NCI-H2107 (cell line): Measurements from ENCODE around the gene SLC36A1.
"Not testable (repeated sequence)": the region's sequence is repeated elsewhere in the genome, so short reads cannot be mapped to it uniquely, and the experiment has no call there.

ENCODE experiments used
- DNase-seq: peaks from one replicate; lab custom pipeline; 2025; lab: John Stamatoyannopoulos, UW

SLC36A1 gene

GRCh38 chr5:151447174-151448037 lies at the start of gene SLC36A1:
TSS of gene SLC36A1 (plus strand) at chr5:151447603. CDS start at chr5:151458793, 11,190 bp downstream.
- DNase-seq = peak; percentile 72

- DNase-seq = no peak
These were observed 41.9 kb upstream of the SLC36A1 start for GRCh38 chr5:151405334-151406160.

GRCh38 chr5:151406322-151406947 lies 41.0 kb upstream of the SLC36A1 start:
- no peak for DNase-seq

GRCh38 chr5:151408591-151409230 lies 38.7 kb upstream of the SLC36A1 start:
- no peak for DNase-seq

- DNase-seq = peak; percentile 1
These were observed 33.6 kb upstream of the SLC36A1 start for GRCh38 chr5:151413800-151414199.

GRCh38 chr5:151414536-151414935 lies 32.9 kb upstream of the SLC36A1 start:
- no peak for DNase-seq

- DNase-seq = no peak
These were observed 29.7 kb upstream of the SLC36A1 start for GRCh38 chr5:151417712-151418111.

GRCh38 chr5:151420127-151420526 lies 27.3 kb upstream of the SLC36A1 start:
- DNase-seq = no peak

GRCh38 chr5:151424892-151425523 lies 22.4 kb upstream of the SLC36A1 start:
- no peak for DNase-seq

GRCh38 chr5:151426347-151426746 lies 21.1 kb upstream of the SLC36A1 start:
- not testable (repeated sequence) for DNase-seq

- DNase-seq = no peak
These were observed 20.1 kb upstream of the SLC36A1 start for GRCh38 chr5:151427258-151427657.

GRCh38 chr5:151430731-151431130 lies 16.7 kb upstream of the SLC36A1 start:
- DNase-seq = no peak

- DNase-seq = no peak
These were observed 15.7 kb upstream of the SLC36A1 start for GRCh38 chr5:151431666-151432065.

- no peak for DNase-seq
These were observed 15.2 kb upstream of the SLC36A1 start for GRCh38 chr5:151432210-151432609.

GRCh38 chr5:151434570-151435237 lies 12.7 kb upstream of the SLC36A1 start:
- no peak for DNase-seq

- no peak for DNase-seq
These were observed 909 bp downstream of the SLC36A1 start for GRCh38 chr5:151448038-151448985.

GRCh38 chr5:151449297-151449696 lies 1.9 kb downstream of the SLC36A1 start:
- DNase-seq = no peak

- no peak for DNase-seq
These were observed 2.4 kb downstream of the SLC36A1 start for GRCh38 chr5:151449839-151450238.

- no peak for DNase-seq
These were observed 3.2 kb downstream of the SLC36A1 start for GRCh38 chr5:151450605-151451004.
